A549 (cell line): ENCODE results near the gene PDE4D. TPM values are rescaled to one million over a fixed set of nuclear protein-coding genes. Genes with fewer than 3 reads are reported as not detected.

Experiments used
- ATAC-seq, 2 experiments: fragments of 200-7000 bp in 1 of 2; fragments of >200 bp in 1 of 2; cut with Nextera tagmentation in 1 of 2; cut with Tn5 transposase in 1 of 2; 3 replicates each; pipeline versions ENCODE4 v1.8.0 to v1.9.1; 2018 to 2020; ENCODE audit warnings: mild to moderate bottlenecking in 1 of 2, moderate library complexity in 1 of 2
- CTCF ChIA-PET: fragments of 300-600 bp; sonication (Branson Sonifier 250); formaldehyde crosslinking; extraction: SDS; loops from one replicate; lab custom pipeline; 2021; ENCODE audit warnings: antibody characterized with exemption, inconsistent platforms; lab: Yijun Ruan, JAX
- POLR2A ChIA-PET: fragments of 350-600 bp; formaldehyde crosslinking; extraction: SDS; loops from one replicate; lab custom pipeline; 2021; ENCODE audit warnings: antibody characterized with exemption, inconsistent platforms; lab: Yijun Ruan, JAX
- DNase-seq, 2 experiments: peaks; one replicate each; pipeline versions ENCODE4 v3.0.0 to v3.0.0-alpha.2; 2011 to 2016; ENCODE audit warnings: low read depth in 1 of 2, low spot score in 1 of 2
- FAIRE-seq: peaks from 2 replicates; lab custom pipeline; 2011; peaks lifted over from hg19 to GRCh38; lab: Jason Lieb, UNC
- H3K27ac ChIP-seq, 2 experiments: fragments of >200 bp; sonication (Bioruptor Twin); formaldehyde crosslinking; 3 replicates each; pipeline ENCODE4 v1.5.1; 2016 to 2017
- H3K4me1 ChIP-seq: fragments of >200 bp; sonication (Bioruptor Twin); formaldehyde crosslinking; 3 replicates; pipeline ENCODE4 v1.6.1; 2016
- H3K4me2 ChIP-seq: fragments of >200 bp; sonication (Bioruptor Twin); formaldehyde crosslinking; 3 replicates; pipeline ENCODE4 v1.6.1; 2016
- H3K4me3 ChIP-seq: fragments of >200 bp; sonication (Bioruptor Twin); formaldehyde crosslinking; 3 replicates; pipeline ENCODE4 v1.5.1; 2016
- H3K9me3 ChIP-seq: fragments of >200 bp; sonication (Bioruptor Twin); formaldehyde crosslinking; 3 replicates; pipeline ENCODE4 v1.6.1; 2016
- CBX8 ChIP-seq: fragments of 200-600 bp; sonication (generic); IDR thresholded peaks from 2 replicates; pipeline ENCODE4 v1.6.1; 2016
- CHD4 ChIP-seq: fragments of 200-600 bp; sonication (generic); IDR thresholded peaks from 2 replicates; pipeline ENCODE4 v1.6.1; 2016; ENCODE audit warnings: antibody characterized with exemption, mild to moderate bottlenecking, borderline replicate concordance
- CTCF ChIP-seq: fragments of >200 bp; sonication (Bioruptor Twin); formaldehyde crosslinking; IDR thresholded peaks from 3 replicates; pipeline ENCODE4 v1.5.1; 2016
- EHF ChIP-seq: fragments of 250-450 bp; sonication (Bioruptor Pico); IDR thresholded peaks from 2 replicates; pipeline ENCODE4 v1.5.0; 2020; ENCODE audit warnings: mild to moderate bottlenecking
- FOSL2 ChIP-seq, 2 experiments: fragments of 450-650 bp in 1 of 2; fragments of >200 bp in 1 of 2; sonication (Bioruptor Twin) in 1 of 2; formaldehyde crosslinking; IDR thresholded peaks; 2 replicates each; pipeline versions ENCODE4 v1.5.0 to v1.6.1; 2016 to 2020; ENCODE audit warnings: mild to moderate bottlenecking in 1 of 2, moderate library complexity in 1 of 2
- HDAC2 ChIP-seq: fragments of 200-600 bp; sonication (generic); IDR thresholded peaks from 2 replicates; pipeline ENCODE4 v1.6.1; 2016
- HEYL ChIP-seq: fragments of 250-450 bp; sonication (Bioruptor Pico); IDR thresholded peaks from 2 replicates; pipeline ENCODE4 v1.8.0; 2021; ENCODE audit warnings: mild to moderate bottlenecking, moderate library complexity
- MAFK ChIP-seq: fragments of 450-650 bp; IDR thresholded peaks from 2 replicates; pipeline ENCODE4 v1.6.1; 2014; ENCODE audit not compliant: partially characterized antibody
- MAX ChIP-seq: IDR thresholded peaks from 2 replicates; pipeline ENCODE4 v1.6.1; 2012
- NR3C1 ChIP-seq: fragments of >200 bp; sonication (Bioruptor Twin); formaldehyde crosslinking; IDR thresholded peaks from 3 replicates; pipeline ENCODE4 v1.6.1; 2017
- RAD21 ChIP-seq, 2 experiments: fragments of >200 bp in 1 of 2; sonication (Bioruptor Twin) in 1 of 2; formaldehyde crosslinking in 1 of 2; IDR thresholded peaks in 1 of 2; conservative IDR thresholded peaks in 1 of 2; 2 replicates in 1 of 2; 3 replicates in 1 of 2; pipeline ENCODE4 v1.6.1; 2012 to 2018; ENCODE audit warnings: inconsistent platforms in 1 of 2
- RNF2 ChIP-seq: fragments of 200-600 bp; sonication (generic); IDR thresholded peaks from 2 replicates; pipeline ENCODE4 v1.6.1; 2016; ENCODE audit warnings: low read depth, mild to moderate bottlenecking, antibody characterized with exemption, moderate library complexity, borderline replicate concordance
- SMC3 ChIP-seq: fragments of >200 bp; sonication (Bioruptor Twin); formaldehyde crosslinking; IDR thresholded peaks from 3 replicates; pipeline ENCODE4 v1.6.1; 2018; ENCODE audit warnings: inconsistent platforms
- WGBS: methylation state at CpG from one replicate; pipeline ENCODE4 v1.1.6; 2017; ENCODE audit errors: missing lambda C conversion rate; 5-methylcytosine and 5-hydroxymethylcytosine counted together
- polyA plus RNA-seq, 4 experiments: library from polyadenylated mRNA; depleted of rRNA in 3 of 4; stranded (reverse); fragments of >200 nt; fragmentation: RNase III in 1 of 4; extraction: RNeasy Plus Mini Kit Qiagen cat#74134 plus additional on column Dnase treatment in 1 of 4; gene quantifications; 2 replicates in 3 of 4; 3 replicates in 1 of 4; pipeline ENCODE4 v1.2.3, GENCODE V29; 2011 to 2017
- TF ChIP-seq, protein P1 (sequence below): fragments of >200 bp; sonication (Bioruptor Twin); formaldehyde crosslinking; IDR thresholded peaks from 3 replicates; pipeline ENCODE4 v1.6.1; 2016
- TF ChIP-seq, protein P2 (sequence below): fragments of 450-650 bp; IDR thresholded peaks from 2 replicates; pipeline ENCODE4 v1.6.1; 2014; ENCODE audit warnings: antibody characterized with exemption
- TF ChIP-seq, protein P3 (sequence below): IDR thresholded peaks from 2 replicates; pipeline ENCODE4 v1.6.1; 2012
- TF ChIP-seq, protein P4 (sequence below): IDR thresholded peaks from 2 replicates; pipeline ENCODE4 v1.6.1; 2012; ENCODE audit warnings: low read depth, borderline replicate concordance

The PDE4D gene
- polyA plus RNA-seq, 2 of the 4 experiments (the other 2 are of a cell fraction) = 74.0 to 213 TPM

GRCh38 chr5:59517926-59518585, 375.5 kb downstream of the PDE4D start (continued):
- TF ChIP-seq EHF (CRISPR knock-in tag) (0 out of 2 replicates have a peak, but pooled peaks have one; percentile 7), MAFK (peak; percentile 86)

DNA sequence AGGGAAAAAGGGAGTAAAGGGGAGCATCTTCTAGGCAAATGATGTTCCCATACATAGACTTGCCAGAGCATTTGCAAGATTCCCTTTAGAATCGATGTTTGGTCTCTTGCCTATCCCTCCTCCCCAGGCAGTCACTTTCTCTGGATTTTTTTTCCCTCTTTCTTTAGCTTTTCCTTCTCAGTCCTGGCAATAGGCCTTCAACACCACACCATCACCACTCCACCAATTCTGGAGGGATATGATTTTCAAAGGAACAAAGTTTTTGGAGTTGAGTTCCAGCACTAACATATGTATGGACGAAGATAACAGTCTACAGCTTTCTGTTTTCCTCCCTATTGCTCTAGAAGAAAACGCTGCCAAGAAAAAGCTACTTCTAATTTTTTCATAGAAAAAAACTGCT, 377.4 kb downstream of the PDE4D start:
- Histone ChIP-seq H3K4me3 (no peak overlapping the region), H3K4me1 (peaks cover 90% of the 10 kb centered on the region), H3K9me3 (no peaks in the 10 kb centered on the region), H3K27ac (peak overlapping the region; percentile 80 to 88), H3K4me2 (peak overlapping the region; percentile 75)
- ATAC-seq = no peak
- CTCF ChIA-PET = interaction anchor here (0.6 kb wide), 2 partner anchors 21 to 28 kb away, joined by 3 read pairs; no protein-coding TSS in a partner anchor
- TF ChIP-seq CHD4 (no peak), SMC3 (no peak), MAX (no peak), HDAC2 (no peak), CBX8 (no peak), FOSL2 (IDR thresholded peaks at IDR 0.05) (no peak), FOSL2 (CRISPR knock-in tag; IDR thresholded peaks at IDR 0.05) (no peak)
- TF ChIP-seq, protein P1, sequence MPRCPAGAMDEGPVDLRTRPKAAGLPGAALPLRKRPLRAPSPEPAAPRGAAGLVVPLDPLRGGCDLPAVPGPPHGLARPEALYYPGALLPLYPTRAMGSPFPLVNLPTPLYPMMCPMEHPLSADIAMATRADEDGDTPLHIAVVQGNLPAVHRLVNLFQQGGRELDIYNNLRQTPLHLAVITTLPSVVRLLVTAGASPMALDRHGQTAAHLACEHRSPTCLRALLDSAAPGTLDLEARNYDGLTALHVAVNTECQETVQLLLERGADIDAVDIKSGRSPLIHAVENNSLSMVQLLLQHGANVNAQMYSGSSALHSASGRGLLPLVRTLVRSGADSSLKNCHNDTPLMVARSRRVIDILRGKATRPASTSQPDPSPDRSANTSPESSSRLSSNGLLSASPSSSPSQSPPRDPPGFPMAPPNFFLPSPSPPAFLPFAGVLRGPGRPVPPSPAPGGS = no peak
- DNase-seq = no peak
- no peak for FAIRE-seq
- 75% methylated on average over 3 of the region's 3 CpGs for WGBS
- POLR2A ChIA-PET = no interaction called here

DNA sequence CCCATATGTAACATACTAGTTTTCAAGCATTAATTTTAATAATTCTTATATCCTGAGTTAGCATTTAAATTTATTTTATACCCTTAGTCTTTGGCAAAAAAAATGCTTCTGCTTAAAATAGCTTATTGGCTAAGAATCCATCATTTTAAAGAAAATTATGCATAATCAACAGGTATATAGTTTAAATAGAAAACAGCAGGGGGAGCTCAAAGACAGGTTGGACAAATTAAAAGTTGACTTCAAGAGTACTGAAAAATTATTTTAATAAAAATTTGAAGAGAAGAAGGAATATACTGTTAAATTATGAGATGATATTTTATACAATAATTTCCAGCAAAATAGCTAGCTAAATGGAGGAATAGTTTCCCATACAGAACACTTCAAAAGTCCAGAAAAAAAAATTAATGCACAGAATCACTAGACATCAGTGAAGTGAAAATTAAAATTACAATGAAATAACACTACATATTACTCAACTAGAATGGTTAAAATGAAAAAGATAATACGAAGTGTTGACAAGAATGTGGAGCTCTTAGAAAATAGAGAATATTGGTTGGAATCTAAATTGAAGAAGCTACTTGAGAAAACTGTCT, 387.1 kb downstream of the PDE4D start:
- Histone ChIP-seq H3K4me1 (peaks cover 100% of the 10 kb centered on the region), H3K4me3 (no peak overlapping the region), H3K27ac (peak overlapping the region; percentile 67 to 84), H3K4me2 (peak overlapping the region; percentile 71), H3K9me3 (no peaks in the 10 kb centered on the region)
- DNase-seq (no peak), FAIRE-seq (peak; percentile 18), ATAC-seq (no peak)
- CTCF ChIA-PET = interaction anchor here (0.7 to 3.9 kb wide), 24 partner anchors 9 to 293 kb away, joined by 3 to 28 read pairs (median 4); no protein-coding TSS in a partner anchor
- TF ChIP-seq, protein P2, sequence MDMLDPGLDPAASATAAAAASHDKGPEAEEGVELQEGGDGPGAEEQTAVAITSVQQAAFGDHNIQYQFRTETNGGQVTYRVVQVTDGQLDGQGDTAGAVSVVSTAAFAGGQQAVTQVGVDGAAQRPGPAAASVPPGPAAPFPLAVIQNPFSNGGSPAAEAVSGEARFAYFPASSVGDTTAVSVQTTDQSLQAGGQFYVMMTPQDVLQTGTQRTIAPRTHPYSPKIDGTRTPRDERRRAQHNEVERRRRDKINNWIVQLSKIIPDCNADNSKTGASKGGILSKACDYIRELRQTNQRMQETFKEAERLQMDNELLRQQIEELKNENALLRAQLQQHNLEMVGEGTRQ = no peak
- TF ChIP-seq RAD21 (conservative IDR thresholded peaks at IDR 0.05 in 1 of 2, IDR thresholded peaks at IDR 0.05 in 1 of 2) (peak; percentile 79 to 89), RNF2 (no peak), CTCF (peak; percentile 73; the same call in 2 of the 3 replicates), MAFK (no peak), HEYL (CRISPR knock-in tag) (no peak), NR3C1 (no peak), SMC3 (peak; percentile 86)
- TF ChIP-seq, protein P3, sequence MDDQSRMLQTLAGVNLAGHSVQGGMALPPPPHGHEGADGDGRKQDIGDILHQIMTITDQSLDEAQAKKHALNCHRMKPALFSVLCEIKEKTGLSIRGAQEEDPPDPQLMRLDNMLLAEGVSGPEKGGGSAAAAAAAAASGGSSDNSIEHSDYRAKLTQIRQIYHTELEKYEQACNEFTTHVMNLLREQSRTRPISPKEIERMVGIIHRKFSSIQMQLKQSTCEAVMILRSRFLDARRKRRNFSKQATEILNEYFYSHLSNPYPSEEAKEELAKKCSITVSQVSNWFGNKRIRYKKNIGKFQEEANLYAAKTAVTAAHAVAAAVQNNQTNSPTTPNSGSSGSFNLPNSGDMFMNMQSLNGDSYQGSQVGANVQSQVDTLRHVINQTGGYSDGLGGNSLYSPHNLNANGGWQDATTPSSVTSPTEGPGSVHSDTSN = no peak
- TF ChIP-seq, protein P4, sequence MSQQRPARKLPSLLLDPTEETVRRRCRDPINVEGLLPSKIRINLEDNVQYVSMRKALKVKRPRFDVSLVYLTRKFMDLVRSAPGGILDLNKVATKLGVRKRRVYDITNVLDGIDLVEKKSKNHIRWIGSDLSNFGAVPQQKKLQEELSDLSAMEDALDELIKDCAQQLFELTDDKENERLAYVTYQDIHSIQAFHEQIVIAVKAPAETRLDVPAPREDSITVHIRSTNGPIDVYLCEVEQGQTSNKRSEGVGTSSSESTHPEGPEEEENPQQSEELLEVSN = no peak
- POLR2A ChIA-PET = no interaction called here
- 10% methylated on average over 1 of the region's 1 CpG for WGBS
